ENCODE results near the gene ITGB7.

GRCh38 chr12:53234271-53234914, 27.3 kb upstream of the ITGB7 start:
- TF ChIP-seq EZH2phosphoT487 (IDR thresholded peaks at IDR 0.05; ENCODE audit: low read depth) = no peak
- no peak for TF ChIP-seq CTCF (IDR thresholded peaks at IDR 0.05; ENCODE audit: low read depth, low read length)

Data from OCI-LY3 (cell line).